HEK293 (cell line): ENCODE results near the gene HSDL1.

ENCODE experiments used
- CTCF ChIP-seq: fragments of 450-650 bp; formaldehyde crosslinking; IDR thresholded peaks from 2 replicates; pipeline ENCODE4 v1.5.1; 2016; ENCODE audit warnings: missing biosample characterization, missing genetic modification characterization
- MEIS1 ChIP-seq: sonication (generic); formaldehyde crosslinking; IDR thresholded peaks from 2 replicates; pipeline ENCODE4 v1.8.1; 2022; ENCODE audit warnings: missing genetic modification reagents, mild to moderate bottlenecking, borderline replicate concordance
- PBX3 ChIP-seq: sonication (generic); formaldehyde crosslinking; IDR thresholded peaks from 2 replicates; pipeline ENCODE4 v1.8.1; 2022; ENCODE audit warnings: mild to moderate bottlenecking, moderate library complexity, missing genetic modification reagents
- PRDM1 ChIP-seq: fragments of 450-650 bp; formaldehyde crosslinking; IDR thresholded peaks from 2 replicates; pipeline ENCODE4; 2016; ENCODE audit warnings: missing biosample characterization, missing genetic modification characterization
- PRDM10 ChIP-seq: fragments of 450-650 bp; formaldehyde crosslinking; IDR thresholded peaks from 2 replicates; pipeline ENCODE4 v1.5.1; 2016; ENCODE audit warnings: missing biosample characterization, missing genetic modification characterization
- REST ChIP-seq: fragments of 450-650 bp; formaldehyde crosslinking; IDR thresholded peaks from 2 replicates; pipeline ENCODE4 v1.5.1; 2016; ENCODE audit warnings: missing biosample characterization, missing genetic modification characterization
- TRIM28 ChIP-seq: IDR thresholded peaks from 2 replicates; pipeline ENCODE4 v1.6.1; 2011; ENCODE audit warnings: low read length, control low read depth, borderline replicate concordance
- YY1 ChIP-seq: fragments of 450-650 bp; formaldehyde crosslinking; IDR thresholded peaks from 2 replicates; pipeline ENCODE4 v1.5.1; 2018; ENCODE audit warnings: missing biosample characterization, missing genetic modification characterization
- ZNF18 ChIP-seq: fragments of 450-650 bp; formaldehyde crosslinking; IDR thresholded peaks from 2 replicates; pipeline ENCODE4 v1.5.1; 2016; ENCODE audit warnings: missing biosample characterization, missing genetic modification characterization
- ZNF24 ChIP-seq: fragments of 450-650 bp; formaldehyde crosslinking; IDR thresholded peaks from 2 replicates; pipeline ENCODE4 v1.5.1; 2016; ENCODE audit warnings: missing biosample characterization, missing genetic modification characterization
- ZNF26 ChIP-seq: fragments of 450-650 bp; formaldehyde crosslinking; IDR thresholded peaks from 2 replicates; pipeline ENCODE4 v1.5.1; 2016; ENCODE audit warnings: missing biosample characterization, missing genetic modification characterization
- ZNF350 ChIP-seq: fragments of 450-650 bp; formaldehyde crosslinking; IDR thresholded peaks from 2 replicates; pipeline ENCODE4 v1.5.0; 2017; ENCODE audit warnings: missing biosample characterization, mild to moderate bottlenecking, missing genetic modification characterization

- TF ChIP-seq REST (tag by site-specific recombination): no peak
- no peak for TF ChIP-seq CTCF (tag by site-specific recombination)
- TF ChIP-seq TRIM28: no peak
- TF ChIP-seq ZNF24: no peak
- no peak for TF ChIP-seq PRDM10 (tag by site-specific recombination)
- no peak for TF ChIP-seq ZNF18 (tag by site-specific recombination)
- TF ChIP-seq YY1: no peak
- TF ChIP-seq MEIS1 (CRISPR knock-in tag): no peak
- TF ChIP-seq ZNF26: no peak
- no peak for TF ChIP-seq ZNF350
- TF ChIP-seq PBX3: no peak
- no peak for TF ChIP-seq PRDM1 (tag by site-specific recombination)
Observed at GRCh38 chr16:84104231-84104630, 40.7 kb downstream of the HSDL1 start.
